Stomach (tissue), 9 donors: ENCODE results near the gene PLD3. TPM values are rescaled to one million over a fixed set of nuclear protein-coding genes. Genes with fewer than 3 reads are reported as not detected.

ENCODE experiments used
- DNase-seq, 2 donors: peaks; one replicate each; pipeline versions ENCODE4 v3.0.0 to v3.0.0-alpha.2; 2013 to 2019
- H3K27ac ChIP-seq, 5 donors: fragments of 200-600 bp in 4 of 5; sonication (generic) in 4 of 5; one replicate each; pipeline ENCODE4 v1.5.1; 2013 to 2019; ENCODE audit warnings: mild to moderate bottlenecking in 1 of 5, moderate library complexity in 1 of 5
- H3K27me3 ChIP-seq, 3 donors: fragments of 200-600 bp; sonication (generic); one replicate each; pipeline ENCODE4 v1.5.1; 2017 to 2019; ENCODE audit warnings: mixed run types in 1 of 3
- H3K36me3 ChIP-seq, 4 donors: fragments of 200-600 bp; sonication (generic); 1 replicate in 3 of 4; 2 replicates in 1 of 4; pipeline ENCODE4 v1.5.1; 2016 to 2019
- H3K4me1 ChIP-seq, 4 donors: fragments of 200-600 bp; sonication (generic); one replicate each; pipeline ENCODE4 v1.5.1; 2016 to 2019
- H3K4me3 ChIP-seq, 4 donors: fragments of 200-600 bp; sonication (generic) in 3 of 4; one replicate each; pipeline ENCODE4 v1.5.1; 2016 to 2019; ENCODE audit warnings: mild to moderate bottlenecking in 1 of 4
- H3K9me3 ChIP-seq, 4 donors: fragments of 200-600 bp; sonication (generic); one replicate each; pipeline ENCODE4 v1.5.1; 2016 to 2019
- EP300 ChIP-seq: sonication (generic); formaldehyde crosslinking; IDR thresholded peaks from one replicate; pipeline ENCODE4 v1.6.1; 2017; ENCODE audit warnings: antibody characterized with exemption
- POLR2A ChIP-seq, 4 donors: fragments of 450-650 bp; IDR thresholded peaks; one replicate each; pipeline ENCODE4 v1.6.1; 2016; ENCODE audit warnings: antibody characterized with exemption in 4 of 4, control low read depth in 2 of 4, mild to moderate bottlenecking in 1 of 4, moderate library complexity in 1 of 4
- POLR2AphosphoS5 ChIP-seq, 3 donors: sonication (generic); formaldehyde crosslinking; IDR thresholded peaks; one replicate each; pipeline ENCODE4 v1.6.1; 2016; ENCODE audit warnings: antibody characterized with exemption in 3 of 3
- WGBS, 5 donors: extraction: QIAGEN DNeasy Blood & Tissue Kit in 3 of 5; methylation state at CpG; one replicate each; pipeline versions ENCODE4 v1.1.5 to v1.1.7; 2013 to 2018; 5-methylcytosine and 5-hydroxymethylcytosine counted together
- intact Hi-C: fragments of 100-400 bp; cut with DNase I; formaldehyde crosslinking; loops from one replicate; pipeline ENCODE4 v1.15.1; 2023; ENCODE audit warnings: low total_unique reads
- polyA plus RNA-seq, 3 donors: library from polyadenylated mRNA; stranded (reverse); fragments of 200-250 nt; gene quantifications; one replicate each; pipeline ENCODE4 v1.2.3, GENCODE V29; 2013
- total RNA-seq, 5 donors: library from RNA; depleted of rRNA; stranded (reverse); fragments of >200 nt; gene quantifications; one replicate each; pipeline versions ENCODE4 v1.1.0 to v1.2.3, GENCODE V29; 2014 to 2016
- TF ChIP-seq, protein P1 (sequence below), 7 experiments: fragments of 450-650 bp in 4 of 7; fragments of 200-600 bp in 3 of 7; sonication (generic) in 3 of 7; IDR thresholded peaks; one replicate each; pipeline ENCODE4 v1.5.1; 2016 to 2019; ENCODE audit warnings: antibody characterized with exemption in 7 of 7, control low read depth in 2 of 7, mild to moderate bottlenecking in 1 of 7
- donor health status: healthy with polysubstance abuse.
- donor health status: Bipolar disorder and iron deficiency.
- donor health status: healthy.

Gene PLD3
- total and polyA plus RNA-seq, 8 donors, result 58.8 to 273 (median 145) TPM

GRCh38 chr19:40393894-40394815 lies 45.7 kb downstream of the PLD3 start:
- DNase-seq, result no peak
- H3K4me3 ChIP-seq, result no peak overlapping the region
- peaks cover 0 to 21% (median 11%) of the 10 kb centered on the region in 4 donors for H3K36me3 ChIP-seq
- no peaks in the 10 kb centered on the region for H3K9me3 ChIP-seq
- no peak overlapping the region for H3K27ac ChIP-seq
- H3K4me1 ChIP-seq, result peaks cover 0 to 17% (median 3%) of the 10 kb centered on the region in 4 donors
- no peaks in the 10 kb centered on the region for H3K27me3 ChIP-seq
- intact Hi-C loops, result no loop called here
- TF ChIP-seq POLR2A (IDR thresholded peaks at IDR 0.05), result no peak
- TF ChIP-seq, protein P1, sequence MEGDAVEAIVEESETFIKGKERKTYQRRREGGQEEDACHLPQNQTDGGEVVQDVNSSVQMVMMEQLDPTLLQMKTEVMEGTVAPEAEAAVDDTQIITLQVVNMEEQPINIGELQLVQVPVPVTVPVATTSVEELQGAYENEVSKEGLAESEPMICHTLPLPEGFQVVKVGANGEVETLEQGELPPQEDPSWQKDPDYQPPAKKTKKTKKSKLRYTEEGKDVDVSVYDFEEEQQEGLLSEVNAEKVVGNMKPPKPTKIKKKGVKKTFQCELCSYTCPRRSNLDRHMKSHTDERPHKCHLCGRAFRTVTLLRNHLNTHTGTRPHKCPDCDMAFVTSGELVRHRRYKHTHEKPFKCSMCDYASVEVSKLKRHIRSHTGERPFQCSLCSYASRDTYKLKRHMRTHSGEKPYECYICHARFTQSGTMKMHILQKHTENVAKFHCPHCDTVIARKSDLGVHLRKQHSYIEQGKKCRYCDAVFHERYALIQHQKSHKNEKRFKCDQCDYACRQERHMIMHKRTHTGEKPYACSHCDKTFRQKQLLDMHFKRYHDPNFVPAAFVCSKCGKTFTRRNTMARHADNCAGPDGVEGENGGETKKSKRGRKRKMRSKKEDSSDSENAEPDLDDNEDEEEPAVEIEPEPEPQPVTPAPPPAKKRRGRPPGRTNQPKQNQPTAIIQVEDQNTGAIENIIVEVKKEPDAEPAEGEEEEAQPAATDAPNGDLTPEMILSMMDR (IDR thresholded peaks at IDR 0.05), result no peak
- no peak for TF ChIP-seq EP300
- no peak for TF ChIP-seq POLR2AphosphoS5 (IDR thresholded peaks at IDR 0.05)
- WGBS, 5 donors, result 87 to 93% (median 90%) methylated on average over 30 to 41 of the region's 41 CpGs

DNA sequence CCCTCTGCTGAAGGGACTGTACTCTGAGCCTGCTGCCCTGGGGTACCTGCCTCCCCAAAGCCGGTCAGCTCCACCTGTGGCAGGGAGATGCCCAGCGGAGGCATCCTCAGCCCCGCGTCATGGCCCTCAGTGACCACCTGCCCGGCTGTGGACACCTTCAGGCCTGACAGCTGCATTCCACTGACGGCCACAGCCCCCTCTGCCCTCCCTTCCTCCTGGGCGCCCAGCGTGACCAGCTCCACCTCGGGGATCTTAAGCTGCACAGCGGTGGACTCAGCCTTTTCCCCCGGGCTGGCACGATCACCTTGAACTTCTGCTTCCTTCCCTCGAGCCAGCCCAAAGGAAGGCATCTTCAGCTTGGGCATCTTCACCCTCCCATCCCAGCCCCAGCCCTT lies 46.3 kb downstream of the PLD3 start:
- no peaks in the 10 kb centered on the region for H3K27me3 ChIP-seq
- DNase-seq, result no peak
- intact Hi-C loops, result no loop called here
- peaks cover 0 to 21% (median 11%) of the 10 kb centered on the region in 4 donors for H3K36me3 ChIP-seq
- 65 to 82% (median 76%) methylated on average over 6 to 13 of the region's 13 CpGs for WGBS, 5 donors
- TF ChIP-seq POLR2A (IDR thresholded peaks at IDR 0.05) (no peak), EP300 (no peak), POLR2AphosphoS5 (IDR thresholded peaks at IDR 0.05) (no peak)
- TF ChIP-seq, protein P1 (IDR thresholded peaks at IDR 0.05), result no peak
- H3K4me3 ChIP-seq, result no peak overlapping the region
- H3K9me3 ChIP-seq, result no peaks in the 10 kb centered on the region
- peaks cover 0 to 18% (median 3%) of the 10 kb centered on the region in 4 donors for H3K4me1 ChIP-seq
- H3K27ac ChIP-seq, result no peak overlapping the region

DNA sequence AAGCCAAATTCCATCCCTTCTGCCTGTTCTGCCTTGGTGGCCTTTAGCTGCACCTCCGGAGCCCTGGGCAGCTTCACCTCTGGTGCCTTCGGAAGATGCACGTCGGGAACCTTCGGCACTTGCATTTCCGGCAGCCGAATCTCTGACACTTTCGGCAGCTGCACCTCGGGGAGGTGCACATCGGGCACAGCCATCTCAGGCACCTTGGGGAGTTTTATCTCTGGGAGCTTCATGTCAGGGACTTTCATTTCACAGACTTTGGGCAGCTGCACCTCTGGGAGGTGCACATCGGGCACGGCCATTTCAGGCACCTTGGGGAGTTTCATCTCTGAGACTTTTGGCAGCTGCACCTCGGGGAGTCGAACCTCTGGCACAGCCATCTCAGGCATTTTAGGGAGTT lies 47.5 kb downstream of the PLD3 start:
- Histone ChIP-seq H3K4me1 (peaks cover 0 to 18% (median 3%) of the 10 kb centered on the region in 4 donors), H3K9me3 (no peaks in the 10 kb centered on the region), H3K36me3 (peaks cover 0 to 21% (median 11%) of the 10 kb centered on the region in 4 donors), H3K27ac (no peak overlapping the region), H3K4me3 (no peak overlapping the region), H3K27me3 (no peaks in the 10 kb centered on the region)
- no peak for DNase-seq
- intact Hi-C loops, result no loop called here
- TF ChIP-seq POLR2A (IDR thresholded peaks at IDR 0.05), result no peak
- TF ChIP-seq, protein P1 (IDR thresholded peaks at IDR 0.05), result no peak
- TF ChIP-seq EP300, result no peak
- 88 to 91% (median 90%) methylated on average over 14 of the region's 14 CpGs for WGBS, 5 donors

GRCh38 chr19:40396886-40397567 lies 48.5 kb downstream of the PLD3 start:
- Histone ChIP-seq H3K36me3 (peaks cover 0 to 21% (median 11%) of the 10 kb centered on the region in 4 donors), H3K4me1 (peaks cover 0 to 18% (median 3%) of the 10 kb centered on the region in 4 donors), H3K27ac (no peak overlapping the region), H3K27me3 (no peaks in the 10 kb centered on the region), H3K9me3 (no peaks in the 10 kb centered on the region), H3K4me3 (no peak overlapping the region)
- intact Hi-C loops, result no loop called here
- TF ChIP-seq EP300 (no peak), POLR2AphosphoS5 (IDR thresholded peaks at IDR 0.05) (no peak), POLR2A (IDR thresholded peaks at IDR 0.05) (no peak)
- TF ChIP-seq, protein P1 (IDR thresholded peaks at IDR 0.05), result no peak
- DNase-seq, result no peak
- WGBS, 5 donors, result 87 to 98% (median 89%) methylated on average over 9 to 20 of the region's 20 CpGs
